ENCODE results near the gene SNED1.

Gene SNED1

GRCh38 chr2:241050624-241051577, 52.5 kb downstream of the SNED1 start:
- no peak for DNase-seq
- in situ Hi-C loops (cut with HindIII; ENCODE audit: low pct_ligation_motif_present, low pct_unique_long_range_greater_than_20kb, low sequenced_read_pairs) = no loop called here

GRCh38 chr2:241051578-241052487, 53.4 kb downstream of the SNED1 start:
- no peak for DNase-seq
- in situ Hi-C loops (cut with HindIII; ENCODE audit: low pct_ligation_motif_present, low pct_unique_long_range_greater_than_20kb, low sequenced_read_pairs) = no loop called here

GRCh38 chr2:241052677-241053360, 54.4 kb downstream of the SNED1 start:
- in situ Hi-C loops (cut with HindIII; ENCODE audit: low pct_ligation_motif_present, low pct_unique_long_range_greater_than_20kb, low sequenced_read_pairs) = no loop called here
- no peak for DNase-seq

GRCh38 chr2:241053576-241054251, 55.3 kb downstream of the SNED1 start:
- no peak for DNase-seq
- in situ Hi-C loops (cut with HindIII; ENCODE audit: low pct_ligation_motif_present, low pct_unique_long_range_greater_than_20kb, low sequenced_read_pairs) = no loop called here

- DNase-seq = no peak
- in situ Hi-C loops (cut with HindIII; ENCODE audit: low pct_ligation_motif_present, low pct_unique_long_range_greater_than_20kb, low sequenced_read_pairs) = no loop called here
These were observed 62.9 kb downstream of the SNED1 start for GRCh38 chr2:241061275-241061674.

GRCh38 chr2:241062389-241063092, 64.1 kb downstream of the SNED1 start:
- no peak for DNase-seq
- in situ Hi-C loops (cut with HindIII; ENCODE audit: low pct_ligation_motif_present, low pct_unique_long_range_greater_than_20kb, low sequenced_read_pairs) = no loop called here

- no peak for DNase-seq
- in situ Hi-C loops (cut with HindIII; ENCODE audit: low pct_ligation_motif_present, low pct_unique_long_range_greater_than_20kb, low sequenced_read_pairs) = no loop called here
These were observed 64.7 kb downstream of the SNED1 start for GRCh38 chr2:241063093-241063551.

- no peak for DNase-seq
- in situ Hi-C loops (cut with HindIII; ENCODE audit: low pct_ligation_motif_present, low pct_unique_long_range_greater_than_20kb, low sequenced_read_pairs) = no loop called here
These were observed 65.2 kb downstream of the SNED1 start for GRCh38 chr2:241063587-241063986.

- in situ Hi-C loops (cut with HindIII; ENCODE audit: low pct_ligation_motif_present, low pct_unique_long_range_greater_than_20kb, low sequenced_read_pairs) = no loop called here
- peak; percentile 10 for DNase-seq
These were observed 65.8 kb downstream of the SNED1 start for GRCh38 chr2:241064008-241064801.

- in situ Hi-C loops (cut with HindIII; ENCODE audit: low pct_ligation_motif_present, low pct_unique_long_range_greater_than_20kb, low sequenced_read_pairs) = no loop called here
- DNase-seq = no peak
These were observed 66.5 kb downstream of the SNED1 start for GRCh38 chr2:241064802-241065354.

- in situ Hi-C loops (cut with HindIII; ENCODE audit: low pct_ligation_motif_present, low pct_unique_long_range_greater_than_20kb, low sequenced_read_pairs) = no loop called here
- DNase-seq = no peak
These were observed 67.0 kb downstream of the SNED1 start for GRCh38 chr2:241065355-241065803.

GRCh38 chr2:241066171-241066892, 67.9 kb downstream of the SNED1 start:
- DNase-seq = no peak
- in situ Hi-C loops (cut with HindIII; ENCODE audit: low pct_ligation_motif_present, low pct_unique_long_range_greater_than_20kb, low sequenced_read_pairs) = no loop called here

GRCh38 chr2:241066893-241067341, 68.5 kb downstream of the SNED1 start:
- peak; percentile 53 for DNase-seq
- in situ Hi-C loops (cut with HindIII; ENCODE audit: low pct_ligation_motif_present, low pct_unique_long_range_greater_than_20kb, low sequenced_read_pairs) = no loop called here

GRCh38 chr2:241067501-241068135, 69.2 kb downstream of the SNED1 start:
- no peak for DNase-seq
- in situ Hi-C loops (cut with HindIII; ENCODE audit: low pct_ligation_motif_present, low pct_unique_long_range_greater_than_20kb, low sequenced_read_pairs) = no loop called here

- in situ Hi-C loops (cut with HindIII; ENCODE audit: low pct_ligation_motif_present, low pct_unique_long_range_greater_than_20kb, low sequenced_read_pairs) = no loop called here
- no peak for DNase-seq
These were observed 69.9 kb downstream of the SNED1 start for GRCh38 chr2:241068136-241068941.

Measured in ACHN (cell line).